NOMO-1 (cell line): ENCODE data around the gene JARID2.

Experiments
- DNase-seq, 2 experiments: peaks; one replicate each; lab custom pipeline; 2025; ENCODE audit not compliant: unreplicated experiment in 2 of 2; lab: John Stamatoyannopoulos, UW

Gene JARID2

GRCh38 chr6:15246666-15247499 is 1.0 kb downstream of the JARID2 start:
- DNase-seq: no peak

- peak; percentile 34 to 41 for DNase-seq
These were observed 1.9 kb downstream of the JARID2 start for GRCh38 chr6:15247500-15248450.

GRCh38 chr6:15248451-15249370 is 2.8 kb downstream of the JARID2 start:
- DNase-seq: peak; percentile 90 to 93

DNA sequence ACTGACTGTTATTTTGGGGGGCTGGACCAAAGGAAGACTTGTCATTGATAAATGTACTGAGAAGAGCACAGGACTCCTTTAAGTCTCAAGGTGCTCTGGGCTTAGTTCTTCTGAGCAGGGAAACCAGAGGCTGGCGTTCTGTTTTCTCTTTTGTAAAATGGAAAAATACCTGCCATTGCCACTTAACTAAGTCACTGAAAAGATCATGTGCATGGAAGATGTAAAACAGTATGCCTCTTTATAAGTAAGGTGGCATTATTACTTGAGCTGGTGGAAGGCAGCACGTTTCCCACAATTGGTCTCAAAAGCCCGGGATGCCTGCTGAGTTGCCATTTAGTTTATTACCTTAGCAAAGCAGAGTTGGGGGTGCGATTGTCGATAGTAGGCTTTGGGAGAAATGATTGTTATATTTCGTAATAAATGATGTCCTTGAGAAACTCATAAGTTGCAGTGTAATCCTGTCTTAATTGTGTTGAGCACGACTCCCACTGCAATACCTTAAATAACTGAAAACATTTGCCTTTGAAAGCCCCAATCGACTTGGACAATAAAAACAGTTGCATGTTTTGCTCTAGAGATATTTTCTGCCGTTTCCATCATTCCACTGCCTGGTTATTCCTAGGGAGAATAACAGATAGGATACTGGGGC is 3.6 kb downstream of the JARID2 start:
- no peak for DNase-seq

DNA sequence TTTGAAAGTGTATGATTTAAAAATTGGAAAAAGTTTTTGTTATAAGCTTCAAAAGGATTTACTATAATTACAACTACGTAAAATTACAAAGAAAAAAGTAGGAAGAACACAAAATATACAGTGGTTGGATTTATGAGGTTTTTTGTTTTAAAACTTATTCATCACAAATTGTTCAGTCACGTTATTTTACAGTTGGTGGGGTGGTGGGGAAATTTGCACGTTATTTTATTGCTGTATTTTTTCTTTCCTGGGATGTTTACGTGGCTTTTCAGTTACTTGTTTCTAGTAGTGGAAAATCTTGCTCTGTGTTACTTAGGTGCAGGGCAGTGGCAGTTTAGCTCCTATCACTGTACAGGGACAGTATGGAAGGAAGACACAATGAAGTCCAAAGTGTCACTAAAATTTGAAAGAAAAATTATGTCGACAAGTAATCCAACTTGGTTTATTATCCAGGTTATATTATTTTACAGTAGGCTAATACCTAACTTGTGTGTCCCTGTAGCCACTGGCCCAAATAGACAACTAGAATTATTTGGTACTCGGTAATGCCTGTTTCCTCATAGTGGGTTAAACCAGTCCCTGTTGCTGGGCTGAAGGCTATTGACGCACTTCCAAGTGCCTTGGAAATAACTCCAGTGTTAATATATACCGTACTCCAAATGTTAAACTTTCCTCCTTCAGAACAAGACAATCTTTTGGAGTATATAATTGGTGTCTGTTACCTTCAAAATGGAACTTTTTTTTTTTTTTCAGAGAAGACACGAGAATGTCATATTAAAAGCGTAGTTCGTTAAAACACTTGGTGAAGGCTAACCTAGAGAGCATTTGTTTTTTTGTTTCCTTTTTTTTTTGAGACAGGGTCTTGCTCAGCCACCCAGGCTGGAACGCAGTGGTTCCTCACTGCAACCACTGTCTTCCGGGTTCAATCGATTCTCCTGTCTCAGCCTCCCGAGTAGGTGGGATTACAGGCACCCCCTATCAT is 4.6 kb downstream of the JARID2 start:
- DNase-seq: no peak

DNA sequence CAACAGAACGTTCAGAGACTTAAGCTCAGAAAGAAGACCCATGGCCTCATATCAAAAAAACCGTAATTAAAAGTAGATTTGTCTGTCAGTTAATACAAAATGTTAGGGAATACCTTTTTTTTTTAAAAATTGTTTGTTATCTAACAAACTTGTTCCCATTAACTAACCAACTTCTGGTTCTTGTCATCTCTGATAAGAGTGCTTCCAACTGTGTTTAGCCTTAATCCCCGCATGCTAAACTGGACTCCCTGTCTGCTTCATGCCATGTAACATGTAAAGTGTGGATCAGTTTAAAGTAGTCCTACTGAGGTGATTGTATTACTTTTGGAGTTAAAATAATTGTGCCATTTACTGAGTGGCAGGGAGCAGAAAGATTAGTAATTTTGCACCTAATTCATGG is 6.3 kb downstream of the JARID2 start:
- DNase-seq: no peak

DNA sequence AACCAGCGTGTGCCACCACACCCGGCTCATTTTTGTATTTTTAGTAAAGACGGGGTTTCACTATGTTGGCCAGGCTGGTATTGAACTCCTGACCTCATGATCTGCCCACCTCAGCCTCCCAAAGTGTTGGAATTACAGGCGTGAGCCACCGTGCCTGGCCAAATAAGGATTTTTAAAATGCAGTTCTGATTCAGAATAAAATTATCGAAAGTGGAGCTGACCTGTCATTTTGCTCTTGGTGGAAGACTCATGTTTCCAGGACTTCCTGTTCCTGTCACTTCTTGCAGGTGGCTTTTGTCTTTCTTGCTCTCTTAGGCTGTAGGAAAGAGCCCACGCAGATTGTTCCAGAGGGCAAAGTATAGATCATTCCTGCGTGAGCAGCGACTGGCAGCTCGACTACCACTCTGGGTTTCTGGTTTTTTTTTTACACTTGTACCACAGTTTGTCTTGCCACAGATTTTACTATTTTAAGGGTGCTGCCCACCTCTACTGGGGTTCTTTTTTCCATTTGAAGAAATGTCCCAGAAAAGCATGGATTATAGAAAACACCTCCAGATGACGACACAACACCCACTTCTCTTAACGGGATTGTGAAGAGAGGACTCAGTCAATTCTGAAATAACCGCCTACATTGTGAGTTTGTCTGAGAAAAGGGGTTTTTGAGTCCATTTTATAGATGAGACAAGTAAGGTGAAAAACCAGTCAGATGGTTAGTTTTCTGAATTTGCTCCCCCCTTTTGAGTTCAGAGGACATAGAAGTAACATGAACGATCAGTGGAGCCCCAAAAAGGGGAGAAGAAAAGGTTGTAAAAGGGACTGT is 7.5 kb downstream of the JARID2 start:
- no peak for DNase-seq

DNA sequence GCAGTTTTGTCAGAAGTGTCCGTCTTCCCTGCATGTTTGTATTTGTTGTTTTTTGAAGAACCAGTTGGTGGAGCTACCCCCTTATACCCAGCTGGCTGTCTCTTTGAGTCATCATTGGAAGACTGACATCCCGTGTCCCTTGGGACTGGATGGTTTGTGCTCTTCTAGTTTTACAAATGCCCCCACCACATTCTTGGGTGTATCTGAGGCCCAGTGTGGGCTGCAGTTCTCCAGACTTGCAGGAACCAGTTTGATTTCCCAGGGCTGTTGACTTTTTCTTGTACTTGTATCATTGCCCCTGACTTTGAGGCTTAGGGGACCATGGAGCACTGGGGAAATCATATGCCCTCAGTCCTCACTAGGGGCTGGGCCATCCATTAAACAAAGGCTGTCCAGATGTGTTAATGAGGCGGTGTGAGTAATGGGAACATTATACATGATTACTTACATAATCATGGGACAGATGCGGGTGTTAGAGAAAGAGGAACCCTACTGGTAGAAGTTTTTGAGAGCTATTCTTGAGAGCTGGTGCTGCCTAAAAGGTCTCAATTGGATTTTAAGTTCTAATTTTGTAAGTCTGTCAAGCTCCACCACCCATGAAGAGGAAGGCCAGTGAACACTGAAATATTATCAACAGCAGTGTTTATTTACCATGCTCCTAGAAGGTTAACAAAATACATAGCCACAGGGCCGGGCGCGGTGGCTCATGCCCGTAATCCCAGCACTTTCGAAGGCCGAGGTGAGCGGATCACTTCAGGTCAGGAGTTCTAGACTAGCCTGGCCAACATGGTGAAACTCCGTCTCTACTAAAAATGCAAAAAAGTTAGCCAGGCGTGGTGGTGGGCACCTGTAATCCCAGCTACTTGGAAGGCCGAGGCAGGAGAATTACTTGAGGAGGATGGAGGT is 8.5 kb downstream of the JARID2 start:
- DNase-seq: peak; percentile 46 to 75

DNA sequence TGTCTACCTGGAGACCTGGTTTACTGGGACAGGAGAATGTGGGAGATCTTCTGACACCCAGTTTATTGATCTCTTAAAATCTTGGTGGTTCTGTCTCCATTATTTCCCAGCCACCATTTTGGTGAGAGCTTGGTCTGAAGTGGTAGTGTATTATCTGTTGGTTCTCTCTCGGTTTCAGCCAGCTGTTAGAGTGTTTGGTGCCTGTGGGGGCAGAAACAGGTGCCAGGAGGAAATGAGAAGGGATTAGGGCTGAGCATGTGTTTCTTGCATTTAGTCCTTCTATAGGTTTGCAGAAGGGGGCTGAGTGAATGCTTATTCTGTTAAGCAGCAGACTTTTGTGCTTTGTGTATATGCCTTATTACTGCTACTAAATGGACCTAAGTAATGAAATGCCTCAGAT is 9.6 kb downstream of the JARID2 start:
- DNase-seq: no peak

GRCh38 chr6:15255909-15256395 is 10.1 kb downstream of the JARID2 start:
- no peak for DNase-seq

- no peak for DNase-seq
These were observed 10.8 kb downstream of the JARID2 start for GRCh38 chr6:15256538-15257271.

GRCh38 chr6:15257357-15258132 is 11.7 kb downstream of the JARID2 start:
- no peak for DNase-seq

DNA sequence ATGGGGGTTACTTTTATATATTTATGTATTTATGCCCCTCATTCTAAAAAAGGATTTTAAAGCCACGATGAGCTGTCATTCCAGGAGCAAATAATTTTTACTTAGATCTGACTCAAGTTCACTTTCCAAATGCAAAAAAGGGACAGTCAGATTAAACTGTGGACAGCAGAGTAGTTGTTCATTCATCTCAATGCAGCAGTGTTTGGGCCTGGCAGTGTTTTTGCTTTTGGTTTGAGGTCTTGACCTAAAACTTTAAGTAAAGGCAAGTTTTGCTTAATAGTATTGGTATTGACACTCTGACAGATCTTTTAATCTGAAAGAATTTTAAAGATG is 13.9 kb downstream of the JARID2 start:
- no peak for DNase-seq

DNA sequence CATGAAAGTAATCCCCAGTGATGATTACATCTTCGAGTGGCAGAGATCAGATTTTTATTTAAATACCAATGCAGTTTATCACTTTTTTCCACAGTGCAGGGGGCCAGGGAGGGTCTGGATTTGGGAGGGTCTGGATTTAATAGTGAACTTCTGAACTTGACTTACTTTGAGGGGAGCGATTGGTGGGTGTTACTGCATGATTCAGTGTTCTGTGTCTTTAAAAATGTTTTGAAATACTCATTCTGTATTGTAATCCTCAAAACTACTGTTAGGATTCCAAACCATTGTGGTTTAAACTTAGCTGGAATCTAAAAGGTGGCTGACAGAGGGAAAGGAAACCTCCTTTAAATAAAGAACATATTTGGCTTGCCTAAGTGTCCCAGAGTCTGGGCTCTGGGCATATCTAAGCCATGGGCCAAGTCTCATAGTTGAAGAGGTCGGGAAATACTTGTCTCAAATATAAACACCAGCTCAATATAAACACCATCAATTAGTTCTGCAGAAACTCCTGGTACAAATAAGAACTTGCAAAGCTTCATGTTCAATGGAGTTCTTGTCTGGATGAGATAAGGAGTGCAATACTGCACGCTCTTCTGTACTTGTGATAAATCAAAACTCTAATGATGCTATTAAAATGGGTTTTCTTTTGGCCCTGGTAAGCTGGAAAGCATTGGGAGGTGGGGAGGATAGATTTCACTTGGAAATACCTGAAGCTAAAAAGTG is 14.4 kb downstream of the JARID2 start:
- DNase-seq: no peak

DNA sequence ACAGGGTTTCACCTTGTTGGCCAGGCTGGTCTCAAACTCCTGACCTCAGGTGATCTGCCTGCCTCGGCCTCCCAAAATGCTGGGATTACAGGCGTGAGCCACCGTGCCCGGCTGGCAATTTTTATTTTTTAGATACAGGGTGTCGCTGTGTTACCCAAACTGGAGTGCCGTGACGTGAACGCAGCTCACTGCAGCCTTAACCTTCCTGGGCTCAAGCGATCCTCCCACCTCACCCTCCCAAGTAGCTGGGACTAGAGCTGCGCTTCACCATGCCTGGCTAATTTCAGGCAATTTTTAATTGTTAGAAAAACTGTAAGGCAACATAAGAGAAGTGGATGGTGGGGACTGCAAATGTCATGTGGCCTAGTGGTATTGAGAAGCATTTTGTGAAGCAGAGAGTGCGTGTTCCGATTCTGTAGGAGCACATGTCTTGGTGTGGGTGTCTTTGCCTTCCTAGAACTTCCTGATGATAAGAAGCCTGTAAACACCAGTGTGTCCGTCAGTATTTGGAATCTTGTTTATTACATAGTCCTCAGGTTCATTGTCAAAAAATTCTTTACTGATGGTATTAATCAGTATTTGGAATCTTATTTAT is 18.0 kb downstream of the JARID2 start:
- no peak for DNase-seq
